IMR-90 (cell line): ENCODE results near the gene MSH2. TPM values are rescaled to one million over a fixed set of nuclear protein-coding genes. Genes with fewer than 3 reads are reported as not detected.

Experiments
- ATAC-seq: fragments of 200-7000 bp; cut with Tn5 transposase; 2 replicates; pipeline ENCODE4 v1.9.1; 2020; ENCODE audit warnings: low read depth, mild to moderate bottlenecking, moderate library complexity
- BruUV-seq: library from RNA; stranded (reverse); fragments of 400-500 nt; replicated peaks from 2 replicates; lab custom pipeline; 2021; lab: Mats Ljungman, UMichigan
- CTCF ChIA-PET: fragments of 300-600 bp; formaldehyde crosslinking; extraction: SDS; loops from one replicate; lab custom pipeline; 2021; ENCODE audit warnings: antibody characterized with exemption; lab: Yijun Ruan, JAX
- POLR2A ChIA-PET: fragments of 300-600 bp; sonication (Branson Sonifier 250); formaldehyde crosslinking; loops from one replicate; lab custom pipeline; 2022; ENCODE audit warnings: antibody characterized with exemption; ENCODE audit not compliant: unreplicated experiment; lab: Charles Lee
- DNase-seq: peaks from one replicate; pipeline ENCODE4 v3.0.0; 2013
- H2AFZ ChIP-seq: replicated peaks from 2 replicates; pipeline ENCODE3; 2013; ENCODE audit warnings: low read length, mild to moderate bottlenecking; ENCODE audit not compliant: poor library complexity
- H2AK5ac ChIP-seq: 2 replicates; pipeline ENCODE4 v1.6.1; 2013; ENCODE audit warnings: low read depth, low read length, inconsistent platforms
- H2AK9ac ChIP-seq: replicated peaks from 2 replicates; pipeline ENCODE3; 2013; ENCODE audit warnings: mild to moderate bottlenecking, low read depth, low read length, moderate library complexity; ENCODE audit not compliant: poor library complexity
- H2BK120ac ChIP-seq: 2 replicates; pipeline ENCODE4 v1.6.1; 2013; ENCODE audit warnings: low read depth, low read length, inconsistent platforms
- H2BK15ac ChIP-seq: 3 replicates; pipeline ENCODE4 v1.6.1; 2013; ENCODE audit warnings: low read depth, low read length, inconsistent platforms
- H2BK20ac ChIP-seq: 2 replicates; pipeline ENCODE4 v1.6.1; 2013; ENCODE audit warnings: low read depth, mild to moderate bottlenecking, inconsistent platforms, low read length, moderate library complexity
- H2BK5ac ChIP-seq: 2 replicates; pipeline ENCODE4 v1.6.1; 2013; ENCODE audit warnings: mild to moderate bottlenecking, low read depth, low read length, inconsistent platforms; ENCODE audit not compliant: poor library complexity, severe bottlenecking
- H3K14ac ChIP-seq: replicated peaks from 2 replicates; pipeline ENCODE4 v1.6.1; 2013; ENCODE audit warnings: low read depth, low read length, inconsistent platforms
- H3K18ac ChIP-seq: 2 replicates; pipeline ENCODE4 v1.6.1; 2013; ENCODE audit warnings: low read depth, low read length, control low read depth
- H3K23ac ChIP-seq: 2 replicates; pipeline ENCODE4 v1.6.1; 2013; ENCODE audit warnings: low read depth, low read length, inconsistent platforms
- H3K27ac ChIP-seq: 2 replicates; pipeline ENCODE4 v1.5.1; 2013; ENCODE audit warnings: mild to moderate bottlenecking, control low read depth, low read length; ENCODE audit not compliant: insufficient read depth
- H3K27me3 ChIP-seq: 2 replicates; pipeline ENCODE4 v1.6.1; 2013; ENCODE audit warnings: low read length; ENCODE audit not compliant: control insufficient read depth, insufficient read depth
- H3K36me3 ChIP-seq: 2 replicates; pipeline ENCODE4 v1.6.1; 2013; ENCODE audit warnings: low read length, mixed read lengths; ENCODE audit not compliant: control insufficient read depth, insufficient read depth
- H3K4ac ChIP-seq: 2 replicates; pipeline ENCODE4 v1.6.1; 2013; ENCODE audit warnings: low read depth, low read length, inconsistent platforms
- H3K4me1 ChIP-seq: 2 replicates; pipeline ENCODE4 v1.6.1; 2013; ENCODE audit warnings: low read length, mixed read lengths; ENCODE audit not compliant: control insufficient read depth, insufficient read depth
- H3K4me2 ChIP-seq: 2 replicates; pipeline ENCODE4 v1.6.1; 2013; ENCODE audit warnings: low read depth, mild to moderate bottlenecking, control low read depth, low read length, moderate library complexity
- H3K4me3 ChIP-seq: 2 replicates; pipeline ENCODE4 v1.5.1; 2013; ENCODE audit warnings: low read depth, mild to moderate bottlenecking, control low read depth, low read length, moderate library complexity; ENCODE audit not compliant: insufficient read depth
- H3K56ac ChIP-seq: 2 replicates; pipeline ENCODE4 v1.6.1; 2013; ENCODE audit warnings: low read length, inconsistent platforms; ENCODE audit not compliant: insufficient read depth; ENCODE audit errors: extremely low read depth
- H3K79me1 ChIP-seq, 2 experiments: 2 replicates each; pipeline ENCODE4 v1.6.1; 2013; ENCODE audit warnings: low read length in 2 of 2, inconsistent platforms in 1 of 2, low read depth in 1 of 2
- H3K9ac ChIP-seq: 2 replicates; pipeline ENCODE4 v1.6.1; 2013; ENCODE audit warnings: low read depth, low read length, control low read depth
- H3K9me1 ChIP-seq: 2 replicates; pipeline ENCODE4 v1.6.1; 2013; ENCODE audit warnings: low read length, inconsistent platforms; ENCODE audit not compliant: insufficient read depth
- H3K9me3 ChIP-seq: 2 replicates; pipeline ENCODE4 v1.6.1; 2013; ENCODE audit warnings: low read length; ENCODE audit not compliant: control insufficient read depth, insufficient read depth
- H4K20me1 ChIP-seq: 2 replicates; pipeline ENCODE4 v1.6.1; 2013; ENCODE audit warnings: low read length, inconsistent platforms; ENCODE audit not compliant: insufficient read depth
- H4K5ac ChIP-seq: 2 replicates; pipeline ENCODE4 v1.6.1; 2013; ENCODE audit warnings: mild to moderate bottlenecking, low read depth, low read length, control low read depth
- H4K8ac ChIP-seq, 2 experiments: 2 replicates each; pipeline ENCODE4 v1.6.1; 2013; ENCODE audit warnings: low read depth in 2 of 2, low read length in 2 of 2, control low read depth in 1 of 2, inconsistent platforms in 1 of 2
- H4K91ac ChIP-seq: 2 replicates; pipeline ENCODE4 v1.6.1; 2013; ENCODE audit warnings: low read depth, low read length, inconsistent platforms; ENCODE audit not compliant: insufficient read depth
- NFE2L2 ChIP-seq: fragments of 150-350 bp; IDR thresholded peaks from 2 replicates; pipeline ENCODE4 v1.6.1; 2016; ENCODE audit warnings: low read depth, mild to moderate bottlenecking, low read length
- RCOR1 ChIP-seq: IDR thresholded peaks from 2 replicates; pipeline ENCODE4 v1.6.1; 2012; ENCODE audit warnings: mild to moderate bottlenecking, low read length, improper control_type of control experiment; ENCODE audit not compliant: insufficient replicate concordance
- SMC3 ChIP-seq: fragments of 150-350 bp; IDR thresholded peaks from 2 replicates; pipeline ENCODE4 v1.6.1; 2016; ENCODE audit warnings: low read depth, mild to moderate bottlenecking, antibody characterized with exemption, low read length, moderate library complexity
- WGBS, 2 experiments: methylation state at CpG; one replicate each; pipeline versions ENCODE4 v1.1.5 to v1.1.7; 2013; ENCODE audit warnings: missing lambda C conversion rate in 2 of 2; ENCODE audit not compliant: insufficient read length in 1 of 2; ENCODE audit errors: extremely low coverage in 2 of 2; 5-methylcytosine and 5-hydroxymethylcytosine counted together
- dilution Hi-C: fragments of 300-500 bp; cut with HindIII; formaldehyde crosslinking; loops from one replicate; pipeline ENCODE4 v1.14.3; 2018; ENCODE audit warnings: low sequenced_read_pairs; ENCODE audit not compliant: unreplicated experiment
- in situ Hi-C: fragments of 300-500 bp; cut with MboI; formaldehyde crosslinking; loops from 3 replicates; pipeline ENCODE4 v1.14.3; 2019; ENCODE audit warnings: low sequenced_read_pairs, inconsistent platforms, mixed read lengths
- intact Hi-C: fragments of 100-400 bp; cut with micrococcal nuclease; formaldehyde crosslinking; loops from 2 replicates; pipeline ENCODE4 v1.10.0; 2022
- polyA plus RNA-seq, 3 experiments: library from polyadenylated mRNA; depleted of rRNA; stranded (reverse); fragments of >200 nt; gene quantifications; 2 replicates each; pipeline ENCODE4 v1.2.3, GENCODE V29; 2012; ENCODE audit warnings: low replicate concordance in 1 of 3
- total RNA-seq: library from RNA; depleted of rRNA; stranded (reverse); fragments of >200 nt; gene quantifications from 2 replicates; pipeline ENCODE4 v1.2.3, GENCODE V29; 2012

MSH2 gene
- total and polyA plus RNA-seq, 2 of the 4 experiments (the other 2 are of a cell fraction): 13.8 to 22.6 TPM

DNA sequence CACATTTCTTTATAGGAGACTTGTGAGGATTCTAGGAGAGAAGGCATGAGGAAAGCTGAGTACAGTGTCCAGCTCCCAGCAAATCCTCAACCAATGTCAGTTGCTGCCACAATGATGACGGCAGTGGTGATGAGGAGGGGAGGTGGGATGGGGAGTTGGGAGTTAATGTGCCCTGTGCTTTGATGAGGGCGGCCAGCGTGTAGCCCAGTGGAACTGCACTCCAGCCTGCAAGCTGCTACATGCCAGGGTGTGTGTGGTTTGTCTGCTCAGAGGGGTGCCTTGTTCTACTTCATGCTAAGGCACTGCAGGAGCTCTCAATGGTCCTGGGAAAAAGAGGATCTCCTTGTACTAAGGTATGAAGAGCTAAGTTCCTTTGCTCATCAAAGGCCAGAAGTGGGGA lies 96.1 kb downstream of the MSH2 start:
- Histone ChIP-seq H4K20me1 (no peaks in the 10 kb centered on the region; the same call in 1 of the 2 replicates), H2AK5ac (no peak overlapping the region), H3K4me1 (peaks cover 7% of the 10 kb centered on the region; the same call in 1 of the 2 replicates), H3K4me3 (no peak overlapping the region), H2BK15ac (no peak overlapping the region), H3K36me3 (no peaks in the 10 kb centered on the region), H2AFZ (no peak overlapping the region), H3K14ac (no peak overlapping the region), H3K9ac (no peak overlapping the region), H3K4me2 (no peak overlapping the region), H3K9me3 (peaks cover 11% of the 10 kb centered on the region), H4K91ac (no peak overlapping the region), H2BK5ac (no peak overlapping the region), H2AK9ac (peak overlapping the region; percentile 50), H4K8ac (no peak overlapping the region), H3K18ac (no peak overlapping the region), H3K56ac (no peak overlapping the region), H3K27ac (no peak overlapping the region), H3K9me1 (no peaks in the 10 kb centered on the region), H3K23ac (no peak overlapping the region), H3K4ac (no peak overlapping the region), H3K79me1 (no peaks in the 10 kb centered on the region), H2BK120ac (no peak overlapping the region), H4K5ac (no peak overlapping the region), H3K27me3 (peaks cover 4% of the 10 kb centered on the region), H2BK20ac (no peak overlapping the region)
- WGBS, 2 experiments: 100% methylated on average over 1 of the region's 3 CpGs; no CpG with 5 or more reads in 1 of the 2 experiments
- POLR2A ChIA-PET: no interaction called here
- ATAC-seq (no peak), DNase-seq (no peak)
- no TSS peak for BruUV-seq
- intact Hi-C loops (no loop called here), dilution Hi-C loops (no loop called here), in situ Hi-C loops (no loop called here)
- CTCF ChIA-PET: interaction anchor here (1.2 kb wide), 1 partner anchor 11 kb away, joined by 3 read pairs; no protein-coding TSS in a partner anchor
- TF ChIP-seq RCOR1 (no peak), NFE2L2 (no peak), SMC3 (no peak)
